HG03045 (cell line): ENCODE measurements around the gene EIF4E1B.

Experiments
- ATAC-seq: cut with Tn5 transposase; IDR thresholded peaks from one replicate; pipeline ENCODE4 v1.9.1; 2021; ENCODE audit warnings: mild to moderate bottlenecking, moderate library complexity; ENCODE audit not compliant: unreplicated experiment

Gene EIF4E1B

GRCh38 chr5:176660860-176661641, 30.6 kb downstream of the EIF4E1B start:
- ATAC-seq: no peak

- ATAC-seq: no peak
These were observed 31.2 kb downstream of the EIF4E1B start for GRCh38 chr5:176661676-176662075.

DNA sequence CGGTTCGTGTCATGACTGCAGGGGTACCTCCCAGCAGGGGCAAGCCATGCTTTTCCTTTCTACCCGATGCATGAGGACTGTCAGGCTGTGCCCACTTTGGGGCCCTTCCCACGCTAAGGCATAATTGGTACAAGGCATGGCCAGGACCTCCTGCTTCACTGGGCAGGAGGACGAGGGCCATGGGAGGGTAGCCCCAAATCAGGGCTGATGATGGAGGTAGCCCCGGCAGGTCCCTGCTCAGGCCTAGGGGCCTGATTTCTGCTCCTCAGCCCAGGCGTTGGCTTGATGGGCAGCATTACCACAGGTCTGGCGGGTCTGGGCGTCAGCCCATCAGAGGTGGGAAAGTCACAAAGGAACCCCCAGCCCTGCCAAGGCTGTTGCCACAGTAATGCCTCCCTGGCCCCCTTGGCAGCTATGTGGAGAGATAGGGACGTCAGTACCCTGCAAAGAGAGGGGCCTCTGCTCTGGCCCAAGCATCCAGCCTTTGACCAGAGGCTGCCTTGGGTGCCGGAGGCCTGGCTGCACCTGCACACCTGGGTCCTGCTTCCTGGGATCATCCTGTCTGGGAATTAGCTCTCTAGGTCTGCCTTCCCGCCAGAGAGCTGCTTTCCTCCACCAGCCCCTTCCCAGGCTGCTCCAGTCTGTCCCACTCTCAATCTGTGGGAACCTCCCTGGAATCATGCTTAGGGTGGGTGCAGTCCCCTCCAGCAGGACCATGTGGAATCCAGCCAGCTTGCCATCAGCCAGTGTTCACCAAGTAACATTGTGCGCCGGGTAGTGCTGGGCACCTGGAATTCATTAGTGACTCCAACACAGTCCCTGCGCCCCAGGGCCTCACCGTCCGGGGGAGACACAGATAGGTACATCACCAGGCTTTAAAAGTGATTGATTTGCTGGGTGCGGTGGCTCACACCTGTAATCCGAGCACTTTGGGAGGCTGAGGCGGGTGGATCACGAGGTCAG, 32.2 kb downstream of the EIF4E1B start:
- no peak for ATAC-seq

DNA sequence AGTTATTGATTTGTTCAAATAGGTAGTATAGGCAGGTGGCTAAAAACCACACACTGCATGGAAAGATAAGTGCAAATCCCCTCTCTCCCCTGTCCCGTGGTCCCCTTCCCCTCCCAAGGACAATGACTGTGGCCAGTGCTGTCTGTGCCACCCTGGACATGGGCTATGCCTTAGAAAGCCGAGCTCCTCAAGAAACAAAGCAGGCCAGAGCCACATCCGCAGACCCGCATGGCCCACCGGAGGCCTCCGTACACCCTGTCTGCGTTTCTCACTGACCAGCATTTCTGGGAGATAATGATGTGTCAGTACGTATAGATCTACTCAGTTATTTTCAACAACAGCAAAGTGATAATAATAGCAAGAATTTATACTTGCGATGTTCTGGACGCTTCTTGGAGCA, 33.1 kb downstream of the EIF4E1B start:
- no peak for ATAC-seq

GRCh38 chr5:176664479-176664878, 34.0 kb downstream of the EIF4E1B start:
- no peak for ATAC-seq

DNA sequence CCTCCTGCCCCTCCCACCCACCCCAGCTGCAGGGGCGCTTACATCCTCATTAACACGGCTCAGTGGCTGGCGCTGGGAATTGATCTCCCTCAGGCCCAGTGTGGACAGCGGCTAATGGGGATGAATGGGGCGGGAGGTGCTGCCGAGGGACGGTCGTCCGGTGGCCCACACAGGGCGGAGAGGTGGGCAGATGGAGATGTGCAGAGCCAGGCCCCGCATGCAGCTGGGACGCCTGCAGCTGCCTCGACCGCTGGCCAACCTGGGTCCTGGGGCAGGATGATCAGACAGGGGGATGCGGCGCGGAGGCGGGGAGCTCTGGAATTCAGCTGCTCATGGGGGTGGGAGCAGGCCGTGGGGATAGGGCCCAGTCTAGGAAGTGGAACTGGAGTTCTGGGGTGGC, 34.4 kb downstream of the EIF4E1B start:
- no peak for ATAC-seq

GRCh38 chr5:176665517-176665916, 35.0 kb downstream of the EIF4E1B start:
- ATAC-seq: no peak

- ATAC-seq: no peak
These were observed 37.2 kb downstream of the EIF4E1B start for GRCh38 chr5:176667637-176668036.

DNA sequence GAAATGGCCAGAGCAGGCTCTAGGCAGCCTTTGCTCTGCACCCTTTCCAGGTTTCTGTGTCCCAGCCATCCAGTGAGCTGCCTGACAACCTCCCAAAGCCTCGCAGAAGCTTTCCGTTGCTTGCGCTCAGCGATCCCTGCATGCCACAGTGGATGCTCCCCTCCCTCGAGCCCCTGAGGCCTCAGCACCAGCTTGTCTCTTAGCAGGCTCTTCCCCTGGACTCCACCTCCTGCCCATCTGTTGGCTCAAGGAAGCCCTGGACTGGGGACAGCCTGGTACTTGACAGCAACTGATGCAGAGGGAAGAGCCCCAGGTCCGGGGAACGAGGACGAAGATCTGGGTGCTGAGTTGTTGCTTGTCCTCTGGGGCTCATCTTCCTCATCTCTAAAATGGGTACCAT, 40.0 kb downstream of the EIF4E1B start:
- no peak for ATAC-seq

DNA sequence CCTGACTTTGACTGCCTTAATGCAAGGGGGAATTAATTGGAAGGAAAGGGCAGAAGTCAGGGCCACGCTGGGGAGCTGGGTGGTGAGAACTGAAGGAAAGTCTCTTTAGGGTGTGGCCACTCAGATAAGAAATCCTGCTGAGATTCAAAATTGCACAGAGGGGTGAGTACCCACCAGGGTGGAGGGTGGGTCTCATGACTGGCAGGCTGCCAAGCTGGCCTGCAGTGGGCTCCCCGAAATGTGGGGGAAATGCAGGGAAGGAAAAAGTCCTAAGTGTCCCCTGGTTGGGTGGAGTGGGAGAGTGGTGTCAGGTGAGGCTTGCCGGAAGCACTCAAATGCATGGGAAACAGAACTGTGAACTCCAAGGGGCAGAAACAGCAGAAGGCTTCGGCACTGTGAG, 40.9 kb downstream of the EIF4E1B start:
- no peak for ATAC-seq

GRCh38 chr5:176671890-176672747, 41.6 kb downstream of the EIF4E1B start:
- no peak for ATAC-seq

DNA sequence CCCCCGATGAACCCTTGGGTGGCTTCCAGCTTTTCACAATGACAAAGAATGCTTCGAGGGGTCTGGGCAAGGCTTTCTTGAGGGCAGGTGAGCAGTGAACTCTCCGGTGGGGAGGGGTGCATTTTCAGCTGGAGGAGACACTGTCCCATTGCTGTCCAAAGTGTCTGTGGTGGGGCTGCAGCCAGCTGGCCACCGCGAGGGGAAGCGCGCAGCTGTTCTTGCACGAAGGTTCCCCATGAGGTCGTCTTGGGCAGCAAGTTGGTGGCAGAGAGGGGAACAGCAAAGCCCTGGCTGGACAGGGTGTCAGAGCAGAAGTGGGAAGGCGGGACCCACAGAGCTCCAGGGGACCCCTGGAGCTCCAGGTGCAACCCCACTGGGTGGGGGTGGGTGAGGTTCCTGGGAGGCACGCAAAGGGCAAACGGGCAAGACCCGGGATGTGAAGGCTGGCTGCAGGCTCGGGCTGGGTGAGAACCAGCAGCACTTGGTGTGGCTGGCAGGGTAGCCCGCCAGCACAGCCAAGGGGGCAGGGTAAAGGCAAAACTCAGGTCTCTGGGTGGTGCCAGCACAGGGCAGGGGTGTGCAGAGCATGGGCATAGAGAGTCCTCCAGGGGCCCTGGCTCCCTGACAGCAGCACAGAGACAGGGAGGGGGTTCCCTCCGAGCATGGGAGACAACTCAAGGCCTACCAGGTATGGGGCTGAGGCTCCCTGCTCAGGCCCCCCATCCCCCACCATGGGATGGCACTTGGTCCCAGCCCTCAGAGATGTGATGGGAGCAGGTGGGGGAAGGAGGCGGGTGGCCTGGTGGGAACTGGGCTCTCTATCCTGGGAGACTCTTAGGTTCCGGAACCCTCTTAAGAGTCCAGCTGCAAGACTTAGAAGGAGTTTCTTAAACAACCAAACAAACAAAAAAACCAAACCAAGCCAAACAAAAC, 43.4 kb downstream of the EIF4E1B start:
- no peak for ATAC-seq

DNA sequence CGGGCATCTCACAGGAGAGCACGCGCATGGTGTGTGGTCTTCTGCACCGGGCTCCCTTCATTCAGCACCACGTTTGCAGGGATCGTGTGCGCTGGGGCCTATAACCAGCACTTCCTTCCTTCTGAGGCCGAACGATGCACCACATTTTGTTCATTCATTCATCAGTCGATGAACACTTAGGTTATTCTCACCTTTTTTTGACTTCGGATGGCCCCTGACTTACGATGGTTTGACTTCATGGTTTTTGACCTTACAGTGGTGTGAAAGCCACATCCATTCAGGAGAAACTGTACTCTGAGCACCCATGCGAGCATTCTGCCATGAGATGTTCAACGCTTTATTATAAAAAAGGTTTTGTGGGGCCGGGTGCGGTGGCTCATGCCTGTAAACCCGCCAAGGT, 44.3 kb downstream of the EIF4E1B start:
- no peak for ATAC-seq

DNA sequence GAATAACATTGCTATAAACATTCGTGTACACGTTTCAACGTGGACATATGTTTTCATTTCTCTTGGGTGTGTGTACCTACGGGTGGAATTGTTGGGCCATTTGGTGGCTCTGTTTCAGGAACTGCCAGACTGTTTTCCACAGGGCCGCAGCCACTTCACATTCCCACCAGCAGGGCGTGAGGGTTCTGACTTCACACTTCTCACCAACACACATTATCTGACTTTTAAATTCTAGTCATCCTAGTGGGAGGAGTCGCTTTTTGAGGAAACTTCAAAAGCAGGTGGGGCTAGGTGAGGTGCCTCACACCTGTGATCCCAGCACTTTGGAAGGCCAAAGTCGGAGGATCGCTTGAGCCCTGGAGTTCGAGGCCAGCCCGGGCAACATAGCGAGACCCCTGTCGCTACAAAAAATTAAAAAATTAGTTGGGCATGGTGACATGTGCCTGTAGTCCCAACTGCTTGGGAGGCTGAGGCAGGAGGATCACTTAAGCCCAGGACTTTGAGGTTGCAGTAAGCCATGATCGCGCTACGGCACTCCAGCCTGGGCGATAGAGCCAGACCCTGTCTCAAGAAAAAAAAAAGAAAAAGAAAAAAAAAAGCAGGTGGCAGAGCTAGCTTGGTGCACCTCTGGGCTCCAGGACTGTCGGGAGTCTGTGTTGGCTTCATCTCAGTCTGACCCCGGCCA, 45.3 kb downstream of the EIF4E1B start:
- no peak for ATAC-seq

DNA sequence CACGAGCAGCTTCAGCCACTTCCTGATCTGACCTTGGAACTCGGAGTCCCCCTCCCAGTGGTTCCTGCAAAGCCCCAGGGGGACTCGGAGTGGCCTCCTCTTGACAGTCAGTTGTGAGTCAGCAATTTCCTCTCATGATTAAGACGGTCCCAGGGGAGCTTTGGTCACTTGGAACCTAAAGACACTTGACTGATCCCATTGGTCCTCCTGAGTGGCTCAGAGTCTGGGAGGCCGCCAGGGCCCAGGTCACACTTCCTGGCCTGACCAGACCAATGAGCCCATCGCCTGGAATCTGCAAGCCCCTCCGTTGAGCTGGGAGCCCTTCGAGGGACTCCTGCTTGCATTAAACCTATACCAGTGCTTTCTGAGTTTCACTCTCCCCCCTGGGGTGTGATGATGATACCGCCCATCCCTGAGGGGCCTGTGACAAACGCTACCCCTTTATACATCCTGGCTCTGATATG, 45.9 kb downstream of the EIF4E1B start:
- no peak for ATAC-seq

- ATAC-seq: no peak
These were observed 46.9 kb downstream of the EIF4E1B start for GRCh38 chr5:176677209-176677939.

DNA sequence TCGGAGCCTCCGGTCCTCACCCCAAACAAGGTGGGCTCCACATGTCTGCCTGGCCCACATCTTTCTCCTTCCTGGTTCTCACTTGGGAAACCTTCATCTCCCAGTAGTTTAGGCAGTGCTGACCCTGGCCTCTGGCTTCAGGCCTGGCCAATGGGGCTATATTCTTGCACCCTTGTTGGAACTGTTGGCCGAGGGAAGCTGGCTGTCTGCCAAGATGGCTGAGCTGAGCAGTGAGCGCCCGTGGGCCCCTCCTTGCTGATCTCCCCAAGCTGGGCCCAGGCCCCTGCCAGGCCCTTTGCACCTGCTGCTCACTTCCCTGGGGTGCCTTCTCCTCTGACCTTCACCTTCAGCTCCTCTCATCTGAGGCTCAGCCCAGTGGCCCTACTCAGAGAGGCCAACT, 48.1 kb downstream of the EIF4E1B start:
- ATAC-seq: no peak

DNA sequence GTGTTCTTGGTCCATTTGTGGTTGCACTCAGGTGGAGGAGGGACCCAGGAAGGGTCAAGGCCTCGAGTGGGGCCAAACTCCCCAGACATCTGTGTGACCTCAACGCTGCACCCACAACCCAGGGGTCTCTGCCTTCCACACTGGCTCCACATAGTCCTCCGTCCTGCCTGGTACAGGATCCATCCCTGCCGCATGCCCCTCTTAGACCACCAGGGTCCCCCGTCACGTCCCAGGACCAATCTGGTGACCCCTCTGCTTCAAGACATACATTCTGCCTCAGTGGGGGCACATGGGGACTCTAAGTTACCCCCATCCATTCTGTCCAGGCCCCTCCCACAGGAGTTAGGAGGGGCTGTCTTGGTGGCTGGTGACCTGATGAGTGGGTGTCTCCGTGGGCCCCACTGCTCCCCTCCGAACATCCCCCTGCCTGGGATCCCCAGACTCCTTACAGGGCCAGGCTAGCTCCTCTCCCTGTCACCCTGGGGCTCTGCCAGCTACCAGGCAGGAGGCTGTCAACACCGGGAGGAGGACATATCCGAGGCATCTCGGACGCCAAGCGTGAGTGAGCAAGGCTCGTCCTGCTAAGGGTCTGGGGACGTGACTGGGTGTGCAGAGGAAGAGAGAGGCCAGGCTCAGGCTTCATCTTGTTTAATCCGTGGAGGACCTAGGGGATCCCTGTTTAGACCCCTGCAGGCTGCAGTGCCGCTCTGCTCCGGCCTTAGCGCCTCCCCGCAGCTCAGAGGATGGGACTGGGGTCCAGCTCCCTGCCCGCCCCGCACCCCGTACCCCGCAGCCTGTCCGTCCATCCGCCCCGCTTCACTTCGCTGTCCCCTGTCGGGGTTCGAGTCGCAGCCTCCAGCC, 49.1 kb downstream of the EIF4E1B start:
- no peak for ATAC-seq
